ENCODE data around the gene TADA2A.
"Not testable (repeated sequence)": the region's sequence is repeated elsewhere in the genome, so short reads cannot be mapped to it uniquely, and the experiment has no call there.

The TADA2A gene

GRCh38 chr17:37457801-37458200 lies 51.1 kb downstream of the TADA2A start:
- H3K4me1 ChIP-seq (ENCODE audit: control insufficient read depth in 5 of 5, insufficient read depth in 5 of 5, low read length in 5 of 5); H3K4me3 ChIP-seq (ENCODE audit: low read depth in 1 of 5, low read length in 5 of 5); H3K9ac ChIP-seq (ENCODE audit: low read length in 5 of 5); H3K27me3 ChIP-seq (ENCODE audit: control insufficient read depth in 5 of 5, insufficient read depth in 4 of 5, low read length in 5 of 5); H3K27ac ChIP-seq (ENCODE audit: low read depth, low read length); H3K9me3 ChIP-seq (ENCODE audit: control insufficient read depth in 5 of 5, low read length in 5 of 5): not testable (repeated sequence)
- peaks cover 8 to 22% (median 16%) of the 10 kb centered on the region in 5 donors for H3K36me3 ChIP-seq (ENCODE audit: control insufficient read depth in 5 of 5, insufficient read depth in 5 of 5, low read length in 5 of 5)

GRCh38 chr17:37458805-37459204 lies 52.1 kb downstream of the TADA2A start:
- peaks cover 8 to 27% (median 18%) of the 10 kb centered on the region in 5 donors for H3K36me3 ChIP-seq (ENCODE audit: control insufficient read depth in 5 of 5, insufficient read depth in 5 of 5, low read length in 5 of 5)
- no peak overlapping the region for H3K4me3 ChIP-seq (ENCODE audit: low read depth in 1 of 5, low read length in 5 of 5)
- H3K9ac ChIP-seq (ENCODE audit: low read length in 5 of 5), result no peak overlapping the region
- no peaks in the 10 kb centered on the region for H3K27me3 ChIP-seq (ENCODE audit: control insufficient read depth in 5 of 5, insufficient read depth in 4 of 5, low read length in 5 of 5)
- H3K27ac ChIP-seq (ENCODE audit: low read depth, low read length), result no peak overlapping the region
- H3K4me1 ChIP-seq (ENCODE audit: control insufficient read depth in 5 of 5, insufficient read depth in 5 of 5, low read length in 5 of 5), result no peaks in the 10 kb centered on the region
- H3K9me3 ChIP-seq (ENCODE audit: control insufficient read depth in 5 of 5, low read length in 5 of 5), result no peaks in the 10 kb centered on the region

GRCh38 chr17:37461668-37462067 lies 55.0 kb downstream of the TADA2A start:
- Histone ChIP-seq H3K36me3 (ENCODE audit: control insufficient read depth in 5 of 5, insufficient read depth in 5 of 5, low read length in 5 of 5) (peaks cover 6 to 36% (median 33%) of the 10 kb centered on the region in 5 donors), H3K27ac (ENCODE audit: low read depth, low read length) (no peak overlapping the region), H3K9me3 (ENCODE audit: control insufficient read depth in 5 of 5, low read length in 5 of 5) (no peaks in the 10 kb centered on the region), H3K9ac (ENCODE audit: low read length in 5 of 5) (no peak overlapping the region), H3K27me3 (ENCODE audit: control insufficient read depth in 5 of 5, insufficient read depth in 4 of 5, low read length in 5 of 5) (no peaks in the 10 kb centered on the region), H3K4me1 (ENCODE audit: control insufficient read depth in 5 of 5, insufficient read depth in 5 of 5, low read length in 5 of 5) (peaks cover 0 to 3% (median 0%) of the 10 kb centered on the region in 5 donors), H3K4me3 (ENCODE audit: low read depth in 1 of 5, low read length in 5 of 5) (no peak overlapping the region)

- Histone ChIP-seq H3K4me3 (ENCODE audit: low read depth in 1 of 5, low read length in 5 of 5) (no peak overlapping the region), H3K4me1 (ENCODE audit: control insufficient read depth in 5 of 5, insufficient read depth in 5 of 5, low read length in 5 of 5) (peaks cover 0 to 3% (median 0%) of the 10 kb centered on the region in 5 donors), H3K27me3 (ENCODE audit: control insufficient read depth in 5 of 5, insufficient read depth in 4 of 5, low read length in 5 of 5) (no peaks in the 10 kb centered on the region), H3K36me3 (ENCODE audit: control insufficient read depth in 5 of 5, insufficient read depth in 5 of 5, low read length in 5 of 5) (peaks cover 7 to 40% (median 35%) of the 10 kb centered on the region in 5 donors), H3K9ac (ENCODE audit: low read length in 5 of 5) (no peak overlapping the region), H3K27ac (ENCODE audit: low read depth, low read length) (no peak overlapping the region), H3K9me3 (ENCODE audit: control insufficient read depth in 5 of 5, low read length in 5 of 5) (no peaks in the 10 kb centered on the region)
Measured at GRCh38 chr17:37462492-37462891, 55.8 kb downstream of the TADA2A start.

- Histone ChIP-seq H3K27me3 (ENCODE audit: control insufficient read depth in 5 of 5, insufficient read depth in 4 of 5, low read length in 5 of 5) (no peaks in the 10 kb centered on the region), H3K9me3 (ENCODE audit: control insufficient read depth in 5 of 5, low read length in 5 of 5) (no peaks in the 10 kb centered on the region), H3K4me3 (ENCODE audit: low read depth in 1 of 5, low read length in 5 of 5) (no peak overlapping the region), H3K27ac (ENCODE audit: low read depth, low read length) (no peak overlapping the region), H3K36me3 (ENCODE audit: control insufficient read depth in 5 of 5, insufficient read depth in 5 of 5, low read length in 5 of 5) (peaks cover 7 to 45% (median 36%) of the 10 kb centered on the region in 5 donors), H3K4me1 (ENCODE audit: control insufficient read depth in 5 of 5, insufficient read depth in 5 of 5, low read length in 5 of 5) (peaks cover 0 to 3% (median 0%) of the 10 kb centered on the region in 5 donors), H3K9ac (ENCODE audit: low read length in 5 of 5) (no peak overlapping the region)
Measured at GRCh38 chr17:37463039-37463438, 56.4 kb downstream of the TADA2A start.

GRCh38 chr17:37465069-37465616 lies 58.5 kb downstream of the TADA2A start:
- H3K9ac ChIP-seq (ENCODE audit: low read length in 5 of 5), result no peak overlapping the region
- H3K4me1 ChIP-seq (ENCODE audit: control insufficient read depth in 5 of 5, insufficient read depth in 5 of 5, low read length in 5 of 5), result peaks cover 0 to 4% (median 0%) of the 10 kb centered on the region in 5 donors
- no peaks in the 10 kb centered on the region for H3K9me3 ChIP-seq (ENCODE audit: control insufficient read depth in 5 of 5, low read length in 5 of 5)
- no peaks in the 10 kb centered on the region for H3K27me3 ChIP-seq (ENCODE audit: control insufficient read depth in 5 of 5, insufficient read depth in 4 of 5, low read length in 5 of 5)
- no peak overlapping the region for H3K4me3 ChIP-seq (ENCODE audit: low read depth in 1 of 5, low read length in 5 of 5)
- H3K36me3 ChIP-seq (ENCODE audit: control insufficient read depth in 5 of 5, insufficient read depth in 5 of 5, low read length in 5 of 5), result peaks cover 7 to 54% (median 30%) of the 10 kb centered on the region in 5 donors
- no peak overlapping the region for H3K27ac ChIP-seq (ENCODE audit: low read depth, low read length)

GRCh38 chr17:37466471-37466870 lies 59.8 kb downstream of the TADA2A start:
- no peak overlapping the region for H3K4me3 ChIP-seq (ENCODE audit: low read depth in 1 of 5, low read length in 5 of 5)
- H3K4me1 ChIP-seq (ENCODE audit: control insufficient read depth in 5 of 5, insufficient read depth in 5 of 5, low read length in 5 of 5), result peaks cover 0 to 4% (median 3%) of the 10 kb centered on the region in 5 donors
- H3K27ac ChIP-seq (ENCODE audit: low read depth, low read length), result no peak overlapping the region
- H3K9ac ChIP-seq (ENCODE audit: low read length in 5 of 5), result no peak overlapping the region
- H3K9me3 ChIP-seq (ENCODE audit: control insufficient read depth in 5 of 5, low read length in 5 of 5), result no peaks in the 10 kb centered on the region
- peaks cover 15 to 58% (median 33%) of the 10 kb centered on the region in 5 donors for H3K36me3 ChIP-seq (ENCODE audit: control insufficient read depth in 5 of 5, insufficient read depth in 5 of 5, low read length in 5 of 5)
- H3K27me3 ChIP-seq (ENCODE audit: control insufficient read depth in 5 of 5, insufficient read depth in 4 of 5, low read length in 5 of 5), result no peaks in the 10 kb centered on the region

GRCh38 chr17:37470181-37470580 lies 63.5 kb downstream of the TADA2A start:
- peaks cover 0 to 4% (median 0%) of the 10 kb centered on the region in 5 donors for H3K4me1 ChIP-seq (ENCODE audit: control insufficient read depth in 5 of 5, insufficient read depth in 5 of 5, low read length in 5 of 5)
- H3K27ac ChIP-seq (ENCODE audit: low read depth, low read length), result no peak overlapping the region
- H3K27me3 ChIP-seq (ENCODE audit: control insufficient read depth in 5 of 5, insufficient read depth in 4 of 5, low read length in 5 of 5), result no peaks in the 10 kb centered on the region
- H3K36me3 ChIP-seq (ENCODE audit: control insufficient read depth in 5 of 5, insufficient read depth in 5 of 5, low read length in 5 of 5), result peaks cover 27 to 74% (median 41%) of the 10 kb centered on the region in 5 donors
- H3K9ac ChIP-seq (ENCODE audit: low read length in 5 of 5), result no peak overlapping the region
- no peaks in the 10 kb centered on the region for H3K9me3 ChIP-seq (ENCODE audit: control insufficient read depth in 5 of 5, low read length in 5 of 5)
- H3K4me3 ChIP-seq (ENCODE audit: low read depth in 1 of 5, low read length in 5 of 5), result no peak overlapping the region

GRCh38 chr17:37475731-37476420 lies 69.2 kb downstream of the TADA2A start:
- H3K27ac ChIP-seq (ENCODE audit: low read depth, low read length), result peak overlapping the region; percentile 88
- no peaks in the 10 kb centered on the region for H3K27me3 ChIP-seq (ENCODE audit: control insufficient read depth in 5 of 5, insufficient read depth in 4 of 5, low read length in 5 of 5)
- peak overlapping the region in 4 of 5 donors; percentile 17 to 28 (median 20) for H3K9ac ChIP-seq (ENCODE audit: low read length in 5 of 5)
- peaks cover 10 to 49% (median 38%) of the 10 kb centered on the region in 5 donors for H3K4me1 ChIP-seq (ENCODE audit: control insufficient read depth in 5 of 5, insufficient read depth in 5 of 5, low read length in 5 of 5)
- peak overlapping the region in 1 of 5 donors; percentile 32 for H3K4me3 ChIP-seq (ENCODE audit: low read depth in 1 of 5, low read length in 5 of 5)
- H3K9me3 ChIP-seq (ENCODE audit: control insufficient read depth in 5 of 5, low read length in 5 of 5), result no peaks in the 10 kb centered on the region
- peaks cover 16 to 56% (median 31%) of the 10 kb centered on the region in 5 donors for H3K36me3 ChIP-seq (ENCODE audit: control insufficient read depth in 5 of 5, insufficient read depth in 5 of 5, low read length in 5 of 5)

- Histone ChIP-seq H3K4me1 (ENCODE audit: control insufficient read depth in 5 of 5, insufficient read depth in 5 of 5, low read length in 5 of 5) (peaks cover 10 to 56% (median 45%) of the 10 kb centered on the region in 5 donors), H3K27me3 (ENCODE audit: control insufficient read depth in 5 of 5, insufficient read depth in 4 of 5, low read length in 5 of 5) (no peaks in the 10 kb centered on the region), H3K36me3 (ENCODE audit: control insufficient read depth in 5 of 5, insufficient read depth in 5 of 5, low read length in 5 of 5) (peaks cover 12 to 52% (median 28%) of the 10 kb centered on the region in 5 donors), H3K27ac (ENCODE audit: low read depth, low read length) (peak overlapping the region; percentile 88), H3K9ac (ENCODE audit: low read length in 5 of 5) (peak overlapping the region in 4 of 5 donors; percentile 17 to 28 (median 20)), H3K4me3 (ENCODE audit: low read depth in 1 of 5, low read length in 5 of 5) (peak overlapping the region in 1 of 5 donors; percentile 32), H3K9me3 (ENCODE audit: control insufficient read depth in 5 of 5, low read length in 5 of 5) (no peaks in the 10 kb centered on the region)
Measured at GRCh38 chr17:37476431-37477120, 69.9 kb downstream of the TADA2A start.
